HG03460 (cell line): ENCODE measurements around the gene PRKCA.

Experiments
- ATAC-seq: cut with Tn5 transposase; IDR thresholded peaks from one replicate; pipeline ENCODE4 v1.9.1; 2021; ENCODE audit not compliant: unreplicated experiment

The PRKCA gene

GRCh38 chr17:66752411-66752810 is 450.0 kb downstream of the PRKCA start:
- ATAC-seq, result no peak

- no peak for ATAC-seq
Observed at GRCh38 chr17:66753126-66753920, 450.9 kb downstream of the PRKCA start.

- ATAC-seq, result no peak
Observed at GRCh38 chr17:66755101-66755943, 452.9 kb downstream of the PRKCA start.

GRCh38 chr17:66755944-66756290 is 453.5 kb downstream of the PRKCA start:
- no peak for ATAC-seq

DNA sequence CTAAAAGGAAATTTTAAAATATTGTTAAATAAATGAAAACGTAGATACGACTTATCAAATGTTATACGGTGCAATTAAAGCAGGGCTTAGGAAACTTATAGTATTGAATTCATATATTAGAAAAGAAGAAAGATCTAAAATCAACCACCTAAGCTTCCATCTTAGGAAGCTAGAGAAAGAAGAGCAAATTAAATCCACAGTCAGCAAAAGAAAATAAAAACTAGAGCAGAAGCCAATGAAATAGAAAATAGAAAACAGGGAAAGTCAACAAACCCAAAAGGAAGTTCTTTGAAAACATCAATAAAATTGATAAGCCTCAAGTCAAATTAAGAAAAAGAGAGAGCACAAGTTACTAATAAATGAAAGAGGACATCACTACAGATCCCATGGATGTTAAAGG is 457.9 kb downstream of the PRKCA start:
- no peak for ATAC-seq

GRCh38 chr17:66762276-66762675 is 459.9 kb downstream of the PRKCA start:
- no peak for ATAC-seq

DNA sequence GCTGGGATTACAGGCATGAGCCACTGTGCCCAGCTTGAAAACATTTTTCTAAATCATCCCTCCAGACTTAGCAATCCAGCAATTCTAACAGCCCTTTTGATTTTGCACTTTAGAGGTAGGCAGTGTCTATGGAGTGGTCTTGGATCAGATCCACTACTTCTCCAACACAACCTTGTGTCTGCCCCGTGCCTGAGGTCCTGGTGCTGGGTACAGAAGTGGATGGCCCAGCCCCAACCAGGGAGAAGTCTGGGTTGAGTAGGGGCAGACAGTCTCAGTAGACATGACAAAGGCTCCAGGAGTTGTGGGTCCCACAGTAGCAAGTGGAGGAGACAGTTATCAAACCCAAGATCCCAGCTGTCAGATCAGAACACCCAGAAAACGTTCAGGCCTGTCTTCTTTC is 460.6 kb downstream of the PRKCA start:
- ATAC-seq, result no peak

DNA sequence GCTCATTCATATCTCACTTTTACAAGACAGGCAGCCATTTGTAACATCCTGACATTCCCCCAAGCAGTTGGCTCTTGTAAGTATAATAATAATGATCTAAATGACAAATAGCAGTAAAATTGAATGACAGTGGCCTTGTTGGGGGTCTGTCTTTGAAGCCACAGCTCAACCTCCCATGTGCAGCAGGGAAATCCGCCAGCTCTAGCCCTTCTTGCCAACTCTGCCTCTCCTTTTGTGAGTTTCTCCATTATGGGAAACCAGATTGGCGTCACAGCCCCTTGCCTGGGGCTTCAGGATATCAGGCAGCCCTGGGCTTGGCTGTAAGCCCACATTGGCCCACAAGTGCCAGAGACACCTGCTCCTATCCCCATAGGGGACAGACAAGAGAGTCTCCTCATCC is 462.1 kb downstream of the PRKCA start:
- no peak for ATAC-seq

DNA sequence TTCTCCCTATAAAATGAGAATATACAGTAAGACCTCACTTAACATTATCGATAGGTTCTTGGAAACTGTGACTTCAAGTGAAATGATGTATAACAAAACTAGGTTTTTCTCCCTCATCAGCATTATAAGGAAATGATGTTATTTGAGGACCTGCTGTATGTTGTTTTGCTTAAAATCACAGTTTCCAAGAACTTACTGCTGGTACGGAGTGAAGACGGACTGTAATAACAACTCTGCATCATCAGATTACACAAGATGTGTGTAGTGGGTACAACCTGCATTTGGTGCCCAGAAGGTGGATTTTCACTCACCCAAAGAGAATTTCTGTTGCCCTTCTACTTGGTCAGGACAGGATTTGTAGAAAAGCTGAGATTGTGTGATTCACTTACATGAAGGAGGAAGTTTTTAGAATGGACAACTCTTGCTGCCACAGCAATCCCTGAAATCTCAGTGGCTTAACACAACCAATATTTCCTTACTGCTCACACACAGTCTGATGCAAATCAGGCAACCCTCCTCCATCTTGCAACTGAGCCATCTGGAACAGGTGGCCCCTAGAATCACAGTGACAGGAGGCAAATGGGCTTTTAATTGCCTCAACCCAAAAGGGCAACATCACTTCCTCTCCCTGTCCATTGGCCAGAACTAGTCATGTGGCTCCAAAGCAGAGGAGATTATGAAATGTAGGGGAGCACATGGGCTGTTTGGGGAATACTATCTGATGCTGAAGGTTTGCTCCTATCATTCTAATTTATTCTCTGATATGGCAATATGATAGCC is 464.9 kb downstream of the PRKCA start:
- no peak for ATAC-seq

- no peak for ATAC-seq
Observed at GRCh38 chr17:66769911-66770310, 467.5 kb downstream of the PRKCA start.

- no peak for ATAC-seq
Observed at GRCh38 chr17:66772148-66772812, 469.9 kb downstream of the PRKCA start.

DNA sequence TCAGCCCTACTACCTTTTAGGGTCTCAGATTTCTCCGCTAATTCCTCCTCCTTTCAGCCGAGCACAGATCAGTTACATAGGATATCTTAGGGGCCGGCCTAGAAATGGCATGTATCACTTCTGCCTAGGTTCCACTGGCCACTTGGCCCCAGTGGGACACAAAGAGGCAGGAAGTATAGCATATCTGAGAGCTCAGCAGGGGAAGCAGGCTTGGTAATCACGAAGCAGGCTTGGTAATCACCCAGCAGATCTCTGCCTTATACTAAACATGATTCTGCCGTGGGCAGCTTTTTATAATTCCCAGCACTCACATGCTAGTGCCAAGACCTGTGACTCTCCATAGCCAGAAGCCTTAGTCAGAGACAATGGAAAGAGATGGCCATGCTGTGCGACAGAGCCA is 472.9 kb downstream of the PRKCA start:
- ATAC-seq, result no peak

GRCh38 chr17:66775881-66776400 is 473.5 kb downstream of the PRKCA start:
- no peak for ATAC-seq

DNA sequence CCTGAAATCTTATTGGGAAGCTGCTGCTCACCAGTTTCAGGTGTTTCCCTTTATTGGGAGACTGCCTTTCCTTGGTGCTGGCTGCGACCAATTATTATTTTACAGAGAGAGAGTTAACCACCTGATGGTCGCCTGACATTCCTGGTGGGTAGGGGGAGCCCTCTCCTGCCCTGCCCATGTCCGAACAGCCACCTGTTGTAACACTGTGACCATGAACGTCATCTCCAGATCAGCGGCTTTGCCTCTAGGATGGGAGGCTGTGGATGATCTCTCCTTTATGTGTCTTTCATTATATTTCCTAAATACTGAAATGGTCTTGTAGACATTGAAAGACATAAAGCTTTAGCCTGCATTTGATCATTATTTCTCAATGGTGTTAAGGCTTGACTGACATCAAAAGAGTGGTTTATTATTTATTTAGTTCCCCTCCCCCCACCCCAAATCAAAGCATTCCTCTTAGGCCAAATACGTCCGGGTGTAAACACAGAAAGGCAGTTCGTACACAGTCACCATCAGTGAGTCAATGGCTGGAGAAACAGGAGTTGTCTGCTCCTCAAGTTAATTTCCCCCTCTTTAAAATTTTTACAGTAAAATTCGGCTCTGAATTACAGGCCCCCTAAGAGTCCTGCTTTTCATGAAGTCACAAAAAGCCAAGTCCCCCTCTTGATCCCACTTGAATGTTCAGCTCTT is 474.7 kb downstream of the PRKCA start:
- no peak for ATAC-seq

GRCh38 chr17:66777689-66778225 is 475.3 kb downstream of the PRKCA start:
- ATAC-seq, result no peak

GRCh38 chr17:66778531-66779236 is 476.3 kb downstream of the PRKCA start:
- ATAC-seq, result no peak

GRCh38 chr17:66779237-66779606 is 476.8 kb downstream of the PRKCA start:
- no peak for ATAC-seq

GRCh38 chr17:66781135-66781534 is 478.7 kb downstream of the PRKCA start:
- ATAC-seq, result no peak

DNA sequence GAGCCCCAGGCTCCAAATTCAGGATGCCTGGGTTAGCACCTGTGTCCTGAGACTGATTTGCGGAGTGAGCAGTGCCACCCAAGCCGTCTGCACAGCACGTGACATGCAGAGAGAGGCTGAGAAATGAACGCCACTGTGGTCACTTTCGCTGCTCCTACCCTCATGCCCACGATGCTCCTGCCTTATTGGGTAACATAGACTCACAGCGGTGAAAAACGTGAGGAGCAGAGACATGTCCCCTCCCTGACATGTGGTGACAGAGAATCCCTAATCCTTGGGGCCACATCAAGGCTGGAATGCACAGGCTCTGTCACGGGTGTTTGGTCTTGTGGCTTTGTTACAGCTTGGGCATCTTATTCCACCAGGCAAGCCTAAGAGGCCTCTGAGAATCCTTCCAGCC is 480.4 kb downstream of the PRKCA start:
- no peak for ATAC-seq
